H9 (cell line): ENCODE data around the gene ACKR3. TPM values are rescaled to one million over a fixed set of nuclear protein-coding genes. Genes with fewer than 3 reads are reported as not detected.

Source experiments
- DNase-seq: peaks from one replicate; pipeline ENCODE4 v3.0.0-alpha.2; 2017
- H2AFZ ChIP-seq: one replicate; pipeline ENCODE4 v1.6.1; 2013; ENCODE audit warnings: mild to moderate bottlenecking, low read length, control low read depth, moderate library complexity
- H2AK5ac ChIP-seq: 2 replicates; pipeline ENCODE4 v1.6.1; 2013; ENCODE audit warnings: low read length, control low read depth, mixed read lengths; ENCODE audit not compliant: insufficient read length
- H2BK120ac ChIP-seq: one replicate; pipeline ENCODE4 v1.6.1; 2013; ENCODE audit warnings: low read depth, mild to moderate bottlenecking, low read length, control low read depth, inconsistent platforms; ENCODE audit not compliant: poor library complexity, severe bottlenecking
- H2BK12ac ChIP-seq: 2 replicates; pipeline ENCODE4 v1.6.1; 2013; ENCODE audit warnings: low read length, control low read depth, mixed read lengths, low read depth; ENCODE audit not compliant: insufficient read length
- H2BK15ac ChIP-seq: 2 replicates; pipeline ENCODE4 v1.6.1; 2013; ENCODE audit warnings: low read depth, low read length, control low read depth
- H2BK20ac ChIP-seq: one replicate; pipeline ENCODE4 v1.6.1; 2013; ENCODE audit warnings: low read depth, mild to moderate bottlenecking, low read length, control low read depth, inconsistent platforms; ENCODE audit not compliant: poor library complexity, severe bottlenecking
- H2BK5ac ChIP-seq: 2 replicates; pipeline ENCODE4 v1.6.1; 2013; ENCODE audit warnings: low read length, control low read depth, mixed read lengths; ENCODE audit not compliant: insufficient read length
- H3K14ac ChIP-seq: 2 replicates; pipeline ENCODE4 v1.6.1; 2013; ENCODE audit warnings: low read length, control low read depth; ENCODE audit not compliant: insufficient read depth
- H3K18ac ChIP-seq: 2 replicates; pipeline ENCODE4 v1.6.1; 2013; ENCODE audit warnings: low read depth, mild to moderate bottlenecking, mixed read lengths, low read length, control low read depth; ENCODE audit not compliant: insufficient read length
- H3K23ac ChIP-seq: 2 replicates; pipeline ENCODE4 v1.6.1; 2013; ENCODE audit warnings: low read length, control low read depth, mixed read lengths, low read depth; ENCODE audit not compliant: insufficient read length
- H3K23me2 ChIP-seq: 2 replicates; pipeline ENCODE4 v1.6.1; 2013; ENCODE audit warnings: low read depth, mild to moderate bottlenecking, mixed read lengths, low read length, control low read depth; ENCODE audit not compliant: insufficient read length, poor library complexity, severe bottlenecking
- H3K27ac ChIP-seq: 2 replicates; pipeline ENCODE4 v1.5.1; 2013; ENCODE audit warnings: low read length, control low read depth, mixed read lengths, low read depth; ENCODE audit not compliant: insufficient read length
- H3K27me3 ChIP-seq: 2 replicates; pipeline ENCODE4 v1.6.1; 2013; ENCODE audit warnings: low read length, control low read depth, inconsistent platforms; ENCODE audit not compliant: insufficient read depth
- H3K4ac ChIP-seq: 2 replicates; pipeline ENCODE4 v1.6.1; 2013; ENCODE audit warnings: low read depth, mild to moderate bottlenecking, control low read depth, inconsistent platforms, low read length, moderate library complexity
- H3K4me1 ChIP-seq: 2 replicates; pipeline ENCODE4 v1.6.1; 2013; ENCODE audit warnings: low read length, control low read depth, inconsistent platforms; ENCODE audit not compliant: insufficient read depth
- H3K4me2 ChIP-seq: 2 replicates; pipeline ENCODE4 v1.6.1; 2013; ENCODE audit warnings: low read length, control low read depth, mixed read lengths; ENCODE audit not compliant: insufficient read length, insufficient read depth
- H3K56ac ChIP-seq: 2 replicates; pipeline ENCODE4 v1.6.1; 2013; ENCODE audit warnings: low read depth, mild to moderate bottlenecking, mixed read lengths, low read length, control low read depth; ENCODE audit not compliant: insufficient read length
- H3K79me1 ChIP-seq: 2 replicates; pipeline ENCODE4 v1.6.1; 2013; ENCODE audit warnings: low read depth, mild to moderate bottlenecking, moderate library complexity, low read length, control low read depth, inconsistent platforms; ENCODE audit not compliant: insufficient read depth, poor library complexity, severe bottlenecking
- H3K79me2 ChIP-seq: 2 replicates; pipeline ENCODE4 v1.6.1; 2013; ENCODE audit warnings: low read length, control low read depth, inconsistent platforms; ENCODE audit not compliant: insufficient read depth
- H3K9ac ChIP-seq: 2 replicates; pipeline ENCODE4 v1.6.1; 2013; ENCODE audit warnings: low read length, control low read depth, mixed read lengths; ENCODE audit not compliant: insufficient read length; ENCODE audit errors: extremely low read depth
- H3K9me3 ChIP-seq: one replicate; pipeline ENCODE4 v1.6.1; 2013; ENCODE audit warnings: low read depth, low read length, inconsistent platforms; ENCODE audit not compliant: control insufficient read depth
- H3T11ph ChIP-seq: one replicate; pipeline ENCODE4 v1.6.1; 2013; ENCODE audit warnings: mild to moderate bottlenecking, low read length, control low read depth, inconsistent platforms
- H4K20me1 ChIP-seq: one replicate; pipeline ENCODE4 v1.6.1; 2013; ENCODE audit not compliant: control insufficient read depth, insufficient read length, insufficient read depth
- H4K5ac ChIP-seq: 2 replicates; pipeline ENCODE4 v1.6.1; 2013; ENCODE audit warnings: low read depth, mild to moderate bottlenecking, mixed read lengths, low read length, control low read depth; ENCODE audit not compliant: insufficient read length
- H4K8ac ChIP-seq: replicated peaks from 2 replicates; pipeline ENCODE4 v1.6.1; 2013; ENCODE audit warnings: low read length, control low read depth, mixed read lengths, low read depth; ENCODE audit not compliant: insufficient read length
- H4K91ac ChIP-seq: 2 replicates; pipeline ENCODE4 v1.6.1; 2013; ENCODE audit warnings: low read depth, mild to moderate bottlenecking, moderate library complexity, mixed read lengths, low read length, control low read depth; ENCODE audit not compliant: insufficient read length
- H3K27ac Mint-ChIP-seq, 3 experiments: 2 replicates in 2 of 3; 3 replicates in 1 of 3; pipeline ENCODE4 v1.8.0; 2020 to 2021; ENCODE audit warnings: mixed read lengths in 3 of 3, mild to moderate bottlenecking in 1 of 3, moderate library complexity in 1 of 3
- H3K27me3 Mint-ChIP-seq: 2 replicates; pipeline ENCODE4 v1.8.0; 2021; ENCODE audit warnings: low read depth, mild to moderate bottlenecking, moderate library complexity, mixed read lengths
- H3K36me3 Mint-ChIP-seq, 3 experiments: 2 replicates in 2 of 3; 3 replicates in 1 of 3; pipeline ENCODE4 v1.8.0; 2020 to 2021; ENCODE audit warnings: low read depth in 3 of 3, mixed read lengths in 3 of 3; ENCODE audit not compliant: insufficient read depth in 1 of 3
- H3K4me1 Mint-ChIP-seq, 2 experiments: 2 replicates each; pipeline ENCODE4 v1.8.0; 2020; ENCODE audit warnings: mixed read lengths in 2 of 2
- H3K4me3 Mint-ChIP-seq, 2 experiments: 2 replicates in 1 of 2; 3 replicates in 1 of 2; pipeline ENCODE4 v1.8.0; 2020 to 2021; ENCODE audit warnings: mild to moderate bottlenecking in 2 of 2, mixed read lengths in 2 of 2, moderate library complexity in 1 of 2
- H3K9me3 Mint-ChIP-seq, 2 experiments: 2 replicates in 1 of 2; 3 replicates in 1 of 2; pipeline ENCODE4 v1.8.0; 2020; ENCODE audit warnings: mild to moderate bottlenecking in 2 of 2, mixed read lengths in 2 of 2, moderate library complexity in 1 of 2
- CTCF ChIP-seq: fragments of 200-600 bp; sonication (generic); conservative IDR thresholded peaks from 3 replicates; pipeline ENCODE4 v1.8.0; 2021; ENCODE audit warnings: antibody characterized with exemption, mild to moderate bottlenecking
- WGBS: extraction: QIAGEN DNeasy Blood & Tissue Kit; methylation state at CpG from one replicate; pipeline ENCODE4 v1.1.7; 2013; ENCODE audit warnings: missing lambda C conversion rate, low lambda C conversion rate, mixed read lengths; ENCODE audit not compliant: insufficient read length; ENCODE audit errors: extremely low coverage; 5-methylcytosine and 5-hydroxymethylcytosine counted together
- total RNA-seq: library from RNA; stranded (reverse); gene quantifications from 2 replicates; pipeline ENCODE4 v1.2.1, GENCODE V29; 2021

The ACKR3 gene
- total RNA-seq, 1 experiment from 2014 or later, result 0.44 TPM

GRCh38 chr2:236592821-236593220, 23.2 kb downstream of the ACKR3 start:
- H3K36me3 Mint-ChIP-seq, result no peaks in the 10 kb centered on the region
- H3K4me1 ChIP-seq, result no peaks in the 10 kb centered on the region
- no CpG with 5 or more reads among the region's 14 CpGs for WGBS
- no peak overlapping the region for H2BK12ac ChIP-seq
- no peaks in the 10 kb centered on the region for H3K23me2 ChIP-seq
- H3K79me2 ChIP-seq, result no peaks in the 10 kb centered on the region
- no peak for TF ChIP-seq CTCF
- H2BK120ac ChIP-seq, result no peak overlapping the region
- H3K27me3 Mint-ChIP-seq, result peaks cover 8% of the 10 kb centered on the region
- H3K4me1 Mint-ChIP-seq, result no peaks in the 10 kb centered on the region
- H4K20me1 ChIP-seq, result no peaks in the 10 kb centered on the region
- no peak overlapping the region for H2AK5ac ChIP-seq
- no peak overlapping the region for H3K23ac ChIP-seq
- H3K27me3 ChIP-seq, result no peaks in the 10 kb centered on the region
- no peaks in the 10 kb centered on the region; a peak in 1 of 5 replicates for H3K9me3 Mint-ChIP-seq
- H3T11ph ChIP-seq, result no peak overlapping the region
- no peak overlapping the region for H3K56ac ChIP-seq
- no peak overlapping the region for H4K91ac ChIP-seq
- no peak for DNase-seq
- no peak overlapping the region for H3K14ac ChIP-seq
- H3K79me1 ChIP-seq, result no peaks in the 10 kb centered on the region
- H3K18ac ChIP-seq, result no peak overlapping the region
- H3K27ac ChIP-seq, result no peak overlapping the region
- no peak overlapping the region for H3K4ac ChIP-seq
- H2AFZ ChIP-seq, result no peak overlapping the region
- H3K9ac ChIP-seq, result no peak overlapping the region
- H2BK5ac ChIP-seq, result no peak overlapping the region
- H3K9me3 ChIP-seq, result no peaks in the 10 kb centered on the region
- no peak overlapping the region for H3K4me2 ChIP-seq
- no peak overlapping the region for H3K27ac Mint-ChIP-seq
- no peak overlapping the region for H3K4me3 Mint-ChIP-seq
- no peak overlapping the region for H2BK20ac ChIP-seq
- H2BK15ac ChIP-seq, result no peak overlapping the region
- no peak overlapping the region for H4K5ac ChIP-seq
- H4K8ac ChIP-seq, result no peak overlapping the region
